Activated T-cell treated with anti-CD3 and anti-CD28 coated beads for 1 hour (primary cell): ENCODE data around the gene JAKMIP1.
A peak's percentile ranks its signal among the peaks of the same experiment; 100 is the strongest.
"Not testable (repeated sequence)": the region's sequence is repeated elsewhere in the genome, so short reads cannot be mapped to it uniquely, and the experiment has no call there.

Experiments
- DNase-seq: peaks from one replicate; pipeline ENCODE4 v3.0.0-alpha.2; 2020; ENCODE audit warnings: low read depth

JAKMIP1 gene

DNA sequence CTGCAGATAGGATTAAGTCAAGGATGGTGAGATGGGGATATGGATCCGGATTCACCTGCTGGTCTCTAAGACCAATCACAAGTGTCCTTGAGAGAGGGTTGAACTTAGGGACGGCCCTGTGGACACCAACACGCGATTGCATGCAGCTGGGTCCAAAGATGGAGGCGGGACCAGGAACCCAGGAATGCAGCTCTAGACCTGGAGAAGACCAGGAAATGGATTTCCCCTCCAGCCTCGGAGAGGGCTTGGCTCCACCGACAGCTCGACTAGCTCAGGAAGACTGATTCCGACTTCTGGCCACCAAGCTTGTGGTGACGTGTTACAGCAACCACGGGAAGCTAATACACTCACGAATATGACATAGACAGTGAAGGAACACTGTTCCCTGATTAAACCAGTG lies 186.8 kb downstream of the JAKMIP1 start:
- DNase-seq, result no peak

GRCh38 chr4:6012200-6012599 lies 188.1 kb downstream of the JAKMIP1 start:
- no peak for DNase-seq

DNA sequence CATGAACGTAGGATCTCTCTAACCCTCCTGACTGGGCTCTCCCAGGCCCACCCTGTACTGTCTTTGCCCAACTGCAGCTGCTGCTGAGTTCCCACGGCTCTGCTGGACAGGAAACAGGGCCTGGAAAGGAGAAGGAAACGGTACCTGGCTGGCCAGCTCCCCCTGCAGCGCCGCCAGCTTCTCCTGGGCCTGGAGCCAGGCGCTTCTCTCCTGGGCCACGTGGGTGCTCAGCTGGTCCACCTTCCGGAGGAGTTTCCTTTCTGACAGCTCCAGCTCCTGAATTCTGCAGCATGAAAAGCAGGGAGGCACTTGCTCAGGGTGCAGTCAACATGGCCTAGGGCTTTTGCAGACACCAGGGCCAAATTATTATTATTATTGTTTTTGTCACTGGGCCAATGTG lies 188.7 kb downstream of the JAKMIP1 start:
- DNase-seq, result no peak

DNA sequence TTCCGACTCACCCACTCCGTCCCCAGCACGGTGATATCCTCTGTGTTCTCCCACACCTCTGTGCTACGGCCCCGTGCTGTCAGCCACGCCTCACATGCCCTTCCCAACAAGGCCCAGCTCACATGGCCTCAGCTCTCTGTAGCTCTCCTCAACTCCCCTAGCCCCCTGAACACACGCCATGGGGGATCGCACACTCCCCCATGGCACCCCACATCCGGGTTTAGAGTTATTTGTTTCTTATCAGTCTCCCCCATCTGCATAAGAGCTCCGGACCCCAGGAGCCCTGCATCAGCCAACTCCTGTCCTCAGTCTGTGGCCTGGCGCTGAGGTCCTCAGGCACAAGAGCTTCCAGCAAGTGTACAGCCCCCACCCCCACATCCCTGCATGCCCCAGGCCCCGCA lies 189.1 kb downstream of the JAKMIP1 start:
- no peak for DNase-seq

DNA sequence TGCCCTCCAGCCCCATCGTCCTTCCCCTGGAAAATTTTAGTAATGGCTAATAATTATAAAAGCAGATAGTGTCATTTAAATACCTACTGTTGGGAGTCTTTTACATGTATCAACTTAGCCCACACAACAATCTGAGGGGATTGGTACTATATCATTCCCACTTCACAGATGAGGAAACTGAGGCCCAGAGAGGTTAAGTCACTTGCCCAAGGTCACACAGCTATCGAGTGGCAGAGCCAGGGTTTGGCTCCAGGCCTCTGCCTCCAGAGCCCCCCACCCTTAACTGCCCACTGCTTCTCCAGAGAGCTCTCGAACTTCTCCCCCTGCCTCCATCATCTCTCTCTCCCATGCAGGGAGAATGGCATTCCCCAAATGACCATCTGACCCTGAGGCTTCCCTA lies 189.6 kb downstream of the JAKMIP1 start:
- no peak for DNase-seq

- no peak for DNase-seq
Measured at GRCh38 chr4:6009452-6009851, 190.9 kb downstream of the JAKMIP1 start.

DNA sequence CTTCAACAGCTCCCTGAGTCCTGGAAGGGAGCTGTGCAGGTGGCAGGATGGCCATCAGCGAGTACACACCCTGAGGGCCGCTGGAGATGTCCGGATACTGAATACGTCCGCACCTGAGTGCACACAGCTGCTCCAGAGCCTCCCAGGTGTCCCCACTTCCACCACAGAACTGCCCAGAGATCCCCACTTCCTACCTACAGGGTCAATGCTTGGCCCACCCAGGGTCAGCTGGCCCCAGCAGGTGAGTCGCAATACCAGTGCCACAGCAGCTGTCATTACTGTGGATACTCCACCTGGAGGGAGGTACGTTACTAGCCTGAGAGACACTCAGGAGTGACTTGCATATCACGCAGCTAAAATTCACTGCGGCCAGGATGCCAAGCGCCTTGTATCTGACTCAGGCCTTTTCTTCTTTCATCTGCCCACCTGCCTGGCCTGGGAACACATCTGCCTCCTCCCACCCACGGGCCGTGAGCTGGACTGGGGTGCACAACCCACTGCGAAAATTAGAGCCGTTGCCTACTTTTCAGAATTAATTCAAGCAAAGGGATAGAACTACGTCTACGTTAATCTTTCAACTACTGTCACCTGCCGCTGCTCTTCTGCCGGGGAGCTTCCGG lies 191.5 kb downstream of the JAKMIP1 start:
- DNase-seq, result no peak

- no peak for DNase-seq
Measured at GRCh38 chr4:6008092-6008551, 192.2 kb downstream of the JAKMIP1 start.

DNA sequence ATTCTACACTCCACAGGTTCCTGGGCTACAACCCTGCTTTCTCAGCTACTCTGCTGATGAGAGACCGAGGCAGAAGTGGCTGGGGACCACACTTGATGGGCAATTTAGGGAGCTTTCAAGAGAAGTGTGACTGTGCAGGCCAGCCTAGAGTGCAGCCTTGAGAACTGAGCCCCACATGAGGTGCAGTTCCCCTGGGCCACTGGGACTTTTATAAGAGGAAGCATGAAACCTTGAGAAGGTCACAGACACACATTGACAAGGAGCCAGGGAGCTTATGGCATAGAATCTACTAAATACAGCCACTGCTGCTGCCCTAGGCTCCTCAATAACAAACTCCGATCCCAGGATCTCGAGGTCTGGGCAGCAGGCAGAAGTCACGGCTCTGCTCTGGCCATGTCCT lies 195.2 kb downstream of the JAKMIP1 start:
- no peak for DNase-seq

- DNase-seq, result not testable (repeated sequence)
Measured at GRCh38 chr4:6003485-6003884, 196.9 kb downstream of the JAKMIP1 start.

GRCh38 chr4:6002926-6003325 lies 197.4 kb downstream of the JAKMIP1 start:
- DNase-seq, result no peak

DNA sequence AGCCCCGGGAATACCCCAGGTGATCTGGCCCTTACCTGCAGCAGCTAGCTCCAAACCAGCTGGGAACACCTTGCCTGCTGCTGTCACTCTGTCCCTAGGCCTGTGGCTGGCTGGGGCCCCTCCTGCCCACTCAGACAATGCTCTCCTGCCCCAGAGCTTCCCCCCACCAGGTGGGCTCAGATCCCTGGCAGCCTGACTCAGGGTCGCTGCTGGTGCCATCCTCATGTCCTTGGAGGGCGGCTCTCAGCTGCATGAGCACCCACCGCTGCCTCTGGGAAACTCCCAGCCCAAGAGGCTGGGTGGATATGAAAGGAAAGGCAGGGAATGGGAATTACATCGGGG lies 197.9 kb downstream of the JAKMIP1 start:
- DNase-seq, result no peak

- no peak for DNase-seq
Measured at GRCh38 chr4:6001680-6002491, 198.5 kb downstream of the JAKMIP1 start.

DNA sequence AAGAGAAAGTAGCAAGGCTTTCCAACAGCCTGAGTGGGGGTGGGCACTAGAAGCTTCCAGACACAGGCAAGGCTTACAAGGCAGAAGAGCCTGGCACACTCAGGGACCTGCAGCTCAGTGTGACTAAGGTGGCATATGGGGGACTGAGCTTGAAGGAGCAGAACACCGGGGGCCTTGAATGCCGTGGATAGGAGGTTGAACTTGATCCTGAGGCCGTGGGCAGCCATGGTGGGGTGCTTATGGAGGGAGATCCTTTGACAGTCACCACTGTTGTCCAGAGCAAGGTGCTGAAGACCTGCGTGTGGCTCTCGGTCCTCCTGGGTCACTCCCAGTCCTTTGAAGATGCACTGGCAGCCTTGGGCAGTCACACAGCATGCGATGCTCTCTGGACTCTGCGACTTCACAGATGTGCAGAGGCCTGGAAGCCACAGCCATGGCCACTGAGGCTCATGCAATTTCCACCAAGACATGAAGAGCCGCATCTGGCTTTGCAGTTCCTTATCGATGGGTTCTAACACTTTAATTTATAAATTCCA lies 200.5 kb downstream of the JAKMIP1 start:
- DNase-seq, result no peak

GRCh38 chr4:5999356-5999755 lies 201.0 kb downstream of the JAKMIP1 start:
- DNase-seq, result no peak

- DNase-seq, result peak; percentile 9
Measured at GRCh38 chr4:5998333-5998936, 201.9 kb downstream of the JAKMIP1 start.

- no peak for DNase-seq
Measured at GRCh38 chr4:5996641-5997040, 203.7 kb downstream of the JAKMIP1 start.

GRCh38 chr4:5995901-5996623 lies 204.3 kb downstream of the JAKMIP1 start:
- no peak for DNase-seq

- no peak for DNase-seq
Measured at GRCh38 chr4:5993876-5994811, 206.2 kb downstream of the JAKMIP1 start.

DNA sequence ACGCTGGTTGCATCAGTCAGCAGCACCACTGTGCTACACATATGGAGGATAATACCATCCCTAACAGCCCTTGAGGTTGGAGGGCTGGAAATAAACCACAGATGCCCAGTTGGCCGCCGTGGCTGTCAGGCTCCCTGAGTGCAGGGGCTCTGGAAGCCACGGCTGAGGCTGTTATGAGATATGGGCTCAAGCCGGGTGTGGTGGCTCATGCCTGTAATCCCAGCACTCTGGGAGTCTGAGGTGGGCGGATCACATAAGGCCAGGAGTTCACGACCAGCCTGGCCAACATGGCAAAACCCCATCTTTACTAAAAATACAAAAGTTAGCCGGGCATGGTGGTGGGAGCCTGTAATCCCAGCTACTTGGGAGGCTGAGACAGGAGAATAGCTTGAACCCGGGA lies 207.0 kb downstream of the JAKMIP1 start:
- not testable (repeated sequence) for DNase-seq

DNA sequence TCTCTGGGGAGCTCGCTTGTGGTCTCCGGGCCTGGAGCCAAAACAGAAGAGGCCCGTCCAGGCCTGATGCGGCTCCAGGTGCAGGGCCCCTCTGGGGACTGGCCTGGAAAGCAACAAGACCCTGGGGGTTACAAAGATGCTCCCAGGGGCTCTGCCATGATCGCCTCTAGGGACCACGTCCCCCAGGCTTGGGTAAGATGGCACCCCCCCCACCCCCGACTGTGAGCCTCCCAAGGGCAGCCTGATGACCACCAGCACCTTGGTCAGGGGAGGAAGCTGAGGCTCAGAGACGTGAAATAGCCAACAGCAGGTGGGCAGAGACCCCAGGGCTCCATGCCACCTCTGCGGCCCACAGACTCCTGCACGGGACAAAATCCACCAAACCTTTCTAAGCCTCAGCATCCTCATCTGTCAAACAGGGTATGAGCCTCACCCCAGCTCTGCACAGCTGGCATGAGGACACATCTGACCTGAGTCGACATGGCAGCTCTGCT lies 207.5 kb downstream of the JAKMIP1 start:
- no peak for DNase-seq
